Stimulated activated CD4-positive, alpha-beta T cell treated with anti-CD3 and anti-CD28 coated beads, Interleukin-1b, Interleukin-23, amount 100 ng/mL, for 1 hour (primary cell): ENCODE measurements around the gene PDYN.

Experiments
- DNase-seq, 2 donors: peaks; one replicate each; pipeline ENCODE4 v3.0.0-alpha.2; 2020; ENCODE audit warnings: low read depth in 2 of 2

PDYN gene

GRCh38 chr20:1934721-1935573 is 58.9 kb downstream of the PDYN start:
- no peak for DNase-seq

GRCh38 chr20:1934156-1934555 is 59.7 kb downstream of the PDYN start:
- no peak for DNase-seq

GRCh38 chr20:1933465-1933870 is 60.4 kb downstream of the PDYN start:
- no peak for DNase-seq

- no peak for DNase-seq
These were observed 60.9 kb downstream of the PDYN start for GRCh38 chr20:1932971-1933370.

- no peak for DNase-seq
These were observed 62.0 kb downstream of the PDYN start for GRCh38 chr20:1931830-1932229.

GRCh38 chr20:1930165-1930564 is 63.7 kb downstream of the PDYN start:
- no peak for DNase-seq

- DNase-seq, result no peak
These were observed 64.4 kb downstream of the PDYN start for GRCh38 chr20:1929460-1929859.

GRCh38 chr20:1928782-1929181 is 65.1 kb downstream of the PDYN start:
- DNase-seq, result no peak
